IPS DF 4.7 (cell line): ENCODE measurements around the gene AFMID.
"Not testable (repeated sequence)": the region's sequence is repeated elsewhere in the genome, so short reads cannot be mapped to it uniquely, and the experiment has no call there.

Experiments used
- DNase-seq: peaks from one replicate; pipeline ENCODE4 v3.0.0-alpha.2; 2013; ENCODE audit warnings: low spot score; ENCODE audit errors: extremely low read depth

The AFMID gene

GRCh38 chr17:78223765-78224164 lies 36.6 kb downstream of the AFMID start:
- DNase-seq: no peak

DNA sequence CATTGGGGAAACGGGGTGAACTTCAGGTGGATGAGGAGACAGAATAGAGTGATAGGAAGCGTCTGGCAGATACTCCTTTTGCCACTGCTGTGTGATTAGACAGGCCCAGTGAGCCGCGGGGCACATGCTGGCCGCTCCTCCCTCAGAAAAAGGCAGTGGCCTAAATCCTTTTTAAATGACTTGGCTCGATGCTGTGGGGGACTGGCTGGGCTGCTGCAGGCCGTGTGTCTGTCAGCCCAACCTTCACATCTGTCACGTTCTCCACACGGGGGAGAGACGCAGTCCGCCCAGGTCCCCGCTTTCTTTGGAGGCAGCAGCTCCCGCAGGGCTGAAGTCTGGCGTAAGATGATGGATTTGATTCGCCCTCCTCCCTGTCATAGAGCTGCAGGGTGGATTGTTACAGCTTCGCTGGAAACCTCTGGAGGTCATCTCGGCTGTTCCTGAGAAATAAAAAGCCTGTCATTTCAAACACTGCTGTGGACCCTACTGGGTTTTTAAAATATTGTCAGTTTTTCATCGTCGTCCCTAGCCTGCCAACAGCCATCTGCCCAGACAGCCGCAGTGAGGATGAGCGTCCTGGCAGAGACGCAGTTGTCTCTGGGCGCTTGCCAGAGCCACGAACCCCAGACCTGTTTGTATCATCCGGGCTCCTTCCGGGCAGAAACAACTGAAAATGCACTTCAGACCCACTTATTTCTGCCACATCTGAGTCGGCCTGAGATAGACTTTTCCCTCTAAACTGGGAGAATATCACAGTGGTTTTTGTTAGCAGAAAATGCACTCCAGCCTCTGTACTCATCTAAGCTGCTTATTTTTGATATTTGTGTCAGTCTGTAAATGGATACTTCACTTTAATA lies 37.3 kb downstream of the AFMID start:
- no peak for DNase-seq

DNA sequence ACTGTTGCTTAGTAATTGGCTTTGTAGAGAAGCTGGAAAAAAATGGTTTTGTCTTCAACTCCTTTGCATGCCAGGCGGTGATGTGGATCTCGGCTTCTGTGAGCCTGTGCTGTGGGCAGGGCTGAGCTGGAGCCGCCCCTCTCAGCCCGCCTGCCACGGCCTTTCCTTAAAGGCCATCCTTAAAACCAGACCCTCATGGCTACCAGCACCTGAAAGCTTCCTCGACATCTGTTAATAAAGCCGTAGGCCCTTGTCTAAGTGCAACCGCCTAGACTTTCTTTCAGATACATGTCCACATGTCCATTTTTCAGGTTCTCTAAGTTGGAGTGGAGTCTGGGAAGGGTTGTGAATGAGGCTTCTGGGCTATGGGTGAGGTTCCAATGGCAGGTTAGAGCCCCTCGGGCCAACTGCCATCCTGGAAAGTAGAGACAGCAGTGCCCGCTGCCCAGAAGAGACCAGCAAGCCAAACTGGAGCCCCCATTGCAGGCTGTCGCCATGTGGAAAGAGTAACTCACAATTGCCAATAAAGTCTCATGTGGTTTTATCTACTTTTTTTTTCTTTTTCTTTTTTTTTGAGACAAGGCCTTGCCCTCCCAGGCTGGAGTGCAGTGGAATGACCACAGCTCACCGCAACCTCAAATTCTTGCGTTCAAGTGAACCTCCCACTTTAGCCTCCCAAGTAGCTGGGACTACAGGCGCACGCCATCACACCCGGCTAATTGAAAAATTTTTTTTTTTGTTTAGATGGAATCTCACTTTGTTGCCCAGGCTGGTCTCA lies 38.1 kb downstream of the AFMID start:
- no peak for DNase-seq

DNA sequence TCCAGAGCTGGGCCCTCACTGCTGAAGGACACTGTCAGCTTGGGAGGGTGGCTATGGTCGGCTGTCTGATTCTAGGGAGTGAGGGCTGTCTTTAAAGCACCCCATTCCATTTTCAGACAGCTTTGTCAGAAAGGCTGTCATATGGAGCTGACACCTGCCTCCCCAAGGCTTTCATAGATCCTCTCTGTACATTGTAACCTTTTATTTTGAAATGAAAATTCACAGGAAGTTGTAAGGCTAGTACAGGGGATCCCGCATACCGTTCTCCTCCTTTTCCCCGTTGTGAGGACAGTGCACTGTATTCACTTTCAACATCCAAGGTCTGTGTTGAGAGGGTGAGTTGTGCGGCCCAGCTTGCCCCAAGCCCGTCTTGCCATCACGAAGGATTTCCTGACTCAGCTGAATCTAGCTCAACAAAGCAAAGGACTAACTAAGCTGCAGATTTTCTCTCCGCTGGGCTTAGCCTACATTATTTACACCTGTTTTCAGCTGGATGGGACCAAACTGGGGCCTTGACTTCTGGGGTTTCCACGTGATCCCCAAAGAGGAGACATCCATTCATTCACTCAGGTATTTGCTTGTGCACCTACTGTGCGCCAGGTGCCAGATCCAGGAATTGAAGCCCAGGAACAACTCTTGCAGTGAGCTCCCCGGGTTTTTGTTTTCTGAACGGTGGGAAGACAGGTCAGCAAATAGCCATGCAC lies 39.0 kb downstream of the AFMID start:
- no peak for DNase-seq

DNA sequence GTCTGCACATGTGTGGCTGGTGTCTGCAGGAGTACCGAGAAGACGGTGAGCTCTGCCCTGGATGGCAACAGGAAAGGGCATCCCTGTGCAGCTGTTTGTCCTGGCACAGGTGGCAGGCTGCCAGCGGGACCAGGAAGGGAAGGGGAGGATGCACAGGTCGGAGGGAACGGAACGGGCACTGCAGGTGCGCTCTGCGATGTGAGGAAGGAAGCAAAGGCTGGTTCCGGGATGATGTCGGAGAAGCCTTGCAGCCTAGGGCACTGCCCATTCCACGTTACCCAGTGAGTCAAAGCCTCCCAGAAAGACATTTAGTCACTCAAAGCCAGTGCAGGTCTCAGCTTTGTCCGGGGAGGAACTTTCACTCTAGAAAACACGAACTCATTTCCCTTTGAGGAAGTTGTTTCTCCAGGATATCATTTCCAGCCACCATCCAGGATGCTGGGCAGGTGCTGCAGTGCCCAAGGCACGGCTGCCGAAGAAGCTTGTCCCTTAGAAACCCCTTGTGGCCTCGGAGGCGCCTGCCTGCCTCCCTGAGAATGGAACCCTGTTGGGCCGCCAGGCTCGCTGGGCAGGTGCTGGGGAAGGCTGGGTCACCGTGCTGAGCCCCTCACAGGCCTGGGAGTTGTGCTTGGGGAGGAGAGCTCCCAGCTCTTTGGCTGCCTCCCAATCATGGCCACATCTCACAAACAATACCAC lies 39.7 kb downstream of the AFMID start:
- no peak for DNase-seq

- no peak for DNase-seq
These were observed 40.3 kb downstream of the AFMID start for GRCh38 chr17:78227455-78227916.

DNA sequence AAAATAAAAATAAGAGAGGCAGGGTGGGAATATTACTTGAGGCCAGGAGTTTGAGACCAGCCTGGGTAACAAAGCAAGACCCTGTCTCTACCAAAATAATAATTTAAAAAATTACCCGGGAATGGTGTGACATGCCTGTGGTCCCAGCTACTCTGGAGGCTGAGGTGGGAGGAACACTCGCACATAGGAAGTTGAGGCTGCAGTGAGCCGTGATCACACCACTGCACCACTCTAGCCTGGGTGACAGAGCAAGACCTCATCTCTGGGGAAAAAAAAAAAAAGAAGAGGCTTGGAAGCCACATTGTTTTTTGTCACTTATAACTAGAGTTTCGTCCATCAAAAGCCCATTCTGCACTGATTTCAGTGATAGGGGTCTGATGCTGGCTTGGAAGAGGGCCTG lies 41.0 kb downstream of the AFMID start:
- DNase-seq: no peak

- DNase-seq: no peak
These were observed 43.2 kb downstream of the AFMID start for GRCh38 chr17:78230252-78230962.

DNA sequence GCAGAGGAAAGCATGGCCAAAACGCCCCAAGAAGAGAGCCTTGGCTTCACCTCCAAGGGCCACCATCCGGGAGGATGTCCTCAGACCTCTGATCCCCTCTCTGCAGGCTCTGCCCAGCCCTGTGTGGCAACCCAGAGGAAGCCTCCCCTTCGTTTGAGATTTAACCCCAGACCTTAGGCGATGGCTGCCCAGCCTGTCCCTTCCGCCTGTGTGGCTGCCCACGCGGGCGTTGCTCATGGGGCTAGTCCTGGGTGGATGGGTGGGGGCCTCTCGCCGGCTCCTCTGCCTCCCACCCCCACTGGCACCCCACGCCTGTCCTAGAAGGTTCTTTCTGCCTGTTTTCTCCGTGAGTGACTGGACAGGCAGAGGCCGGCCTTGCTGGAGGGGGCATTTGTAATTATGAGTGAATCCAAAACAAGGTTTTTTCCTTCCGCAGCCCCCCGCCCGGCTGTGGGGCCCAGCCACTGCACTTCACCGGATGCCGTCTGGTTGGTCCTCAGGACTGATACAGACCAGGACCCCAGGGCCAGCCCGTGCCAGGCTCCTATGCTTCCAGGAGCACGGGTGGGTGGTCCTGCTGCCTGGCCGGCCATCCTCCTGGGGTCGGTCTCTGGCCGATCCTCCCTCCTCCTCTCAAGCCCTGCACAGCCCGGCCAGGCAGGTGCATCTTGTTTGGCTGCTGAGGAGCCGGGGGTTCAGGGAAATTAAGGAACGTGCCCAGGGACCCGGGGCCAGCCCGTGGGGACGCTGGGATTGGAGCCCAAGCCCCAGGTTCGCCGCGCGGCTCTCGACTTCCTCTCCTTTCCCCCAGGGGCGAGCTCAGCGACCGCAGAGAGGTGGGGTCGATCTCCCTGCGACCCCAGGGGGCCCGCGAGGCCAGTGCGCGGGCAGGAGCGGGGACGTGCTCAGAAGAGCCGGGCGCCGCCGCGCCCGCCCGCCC lies 44.1 kb downstream of the AFMID start, which contains the start of gene TMEM235:
Gene TMEM235 (plus strand): TSS at position 636 of the 940 bp plus-strand sequence. CDS start 393 bp downstream, outside the sequence.
- no peak for DNase-seq

- DNase-seq: no peak
These were observed 45.1 kb downstream of the AFMID start for GRCh38 chr17:78231991-78232858.

GRCh38 chr17:78232859-78233173 lies 45.7 kb downstream of the AFMID start:
- no peak for DNase-seq

- DNase-seq: no peak
These were observed 46.5 kb downstream of the AFMID start for GRCh38 chr17:78233678-78234077.

- no peak for DNase-seq
These were observed 47.2 kb downstream of the AFMID start for GRCh38 chr17:78234261-78234865.

- DNase-seq: not testable (repeated sequence)
These were observed 47.9 kb downstream of the AFMID start for GRCh38 chr17:78235022-78235421.

GRCh38 chr17:78235885-78236284 lies 48.7 kb downstream of the AFMID start:
- DNase-seq: no peak

GRCh38 chr17:78236362-78237127 lies 49.4 kb downstream of the AFMID start:
- DNase-seq: no peak

- no peak for DNase-seq
These were observed 50.3 kb downstream of the AFMID start for GRCh38 chr17:78237401-78238012.
